ENCODE measurements around the gene PPFIBP1. TPM values are rescaled to one million over a fixed set of nuclear protein-coding genes. Genes with fewer than 3 reads are reported as not detected.
"Not testable (repeated sequence)": the region's sequence is repeated elsewhere in the genome, so short reads cannot be mapped to it uniquely, and the experiment has no call there.

PPFIBP1 gene
- total RNA-seq, 2 donors from 2014 or later, result 77.5 to 105 TPM

- intact Hi-C loops (cut with DNase I), result no loop called here
- no peak for DNase-seq (ENCODE audit: low spot score)
Observed at GRCh38 chr12:27607591-27607990, 83.6 kb downstream of the PPFIBP1 start.

GRCh38 chr12:27608890-27609289, 84.9 kb downstream of the PPFIBP1 start:
- DNase-seq (ENCODE audit: low spot score), result no peak
- intact Hi-C loops (cut with DNase I), result no loop called here

- DNase-seq (ENCODE audit: low spot score), result no peak
- intact Hi-C loops (cut with DNase I), result loop anchor here in 1 of 2 donors (10.0 kb wide), 1 partner anchor 86 kb away; the partner anchor contains the start of gene PPFIBP1
Observed at GRCh38 chr12:27610374-27610773, 86.4 kb downstream of the PPFIBP1 start.

GRCh38 chr12:27614386-27614785, 90.4 kb downstream of the PPFIBP1 start:
- intact Hi-C loops (cut with DNase I), result loop anchor here in 1 of 2 donors (10.0 kb wide), 1 partner anchor 90 kb away; the partner anchor contains the start of gene PPFIBP1
- no peak for DNase-seq (ENCODE audit: low spot score)

GRCh38 chr12:27614866-27615265, 90.9 kb downstream of the PPFIBP1 start:
- intact Hi-C loops (cut with DNase I), result loop anchor here in 1 of 2 donors (10.0 kb wide), 1 partner anchor 90 kb away; the partner anchor contains the start of gene PPFIBP1
- DNase-seq (ENCODE audit: low spot score), result no peak

- intact Hi-C loops (cut with DNase I), result loop anchor here in 1 of 2 donors (10.0 kb wide), 1 partner anchor 91 kb away; the partner anchor contains the start of gene PPFIBP1
Observed at GRCh38 chr12:27615331-27615891, 91.4 kb downstream of the PPFIBP1 start.

GRCh38 chr12:27616356-27617142, 92.5 kb downstream of the PPFIBP1 start:
- DNase-seq (ENCODE audit: low spot score), result no peak
- intact Hi-C loops (cut with DNase I), result loop anchor here in 1 of 2 donors (10.0 kb wide), 1 partner anchor 92 kb away; the partner anchor contains the start of gene PPFIBP1

More at GRCh38 chr12:27615331-27615891, 91.4 kb downstream of the PPFIBP1 start:
- DNase-seq (ENCODE audit: low spot score), result no peak

- DNase-seq (ENCODE audit: low spot score), result no peak
- intact Hi-C loops (cut with DNase I), result loop anchor here in 1 of 2 donors (10.0 kb wide), 1 partner anchor 94 kb away; the partner anchor contains the start of gene PPFIBP1
Observed at GRCh38 chr12:27618836-27619235, 94.8 kb downstream of the PPFIBP1 start.

GRCh38 chr12:27619308-27619707, 95.3 kb downstream of the PPFIBP1 start:
- DNase-seq (ENCODE audit: low spot score), result no peak
- intact Hi-C loops (cut with DNase I), result loop anchor here in 1 of 2 donors (10.0 kb wide), 1 partner anchor 95 kb away; the partner anchor contains the start of gene PPFIBP1

- DNase-seq (ENCODE audit: low spot score), result no peak
- intact Hi-C loops (cut with DNase I), result loop anchor here in 1 of 2 donors (10.0 kb wide), 1 partner anchor 65 kb away; no protein-coding TSS in a partner anchor
Observed at GRCh38 chr12:27620121-27620520, 96.1 kb downstream of the PPFIBP1 start.

- intact Hi-C loops (cut with DNase I), result loop anchor here in 1 of 2 donors (10.0 kb wide), 1 partner anchor 68 kb away; no protein-coding TSS in a partner anchor
- no peak for DNase-seq (ENCODE audit: low spot score)
Observed at GRCh38 chr12:27622436-27623195, 98.6 kb downstream of the PPFIBP1 start.

GRCh38 chr12:27623645-27624044, 99.6 kb downstream of the PPFIBP1 start:
- DNase-seq (ENCODE audit: low spot score), result no peak
- intact Hi-C loops (cut with DNase I), result loop anchor here in 1 of 2 donors (10.0 kb wide), 1 partner anchor 69 kb away; no protein-coding TSS in a partner anchor

- intact Hi-C loops (cut with DNase I), result loop anchor here in 1 of 2 donors (10.0 kb wide), 1 partner anchor 70 kb away; no protein-coding TSS in a partner anchor
Observed at GRCh38 chr12:27624586-27624985, 100.6 kb downstream of the PPFIBP1 start.

GRCh38 chr12:27627123-27627852, 103.3 kb downstream of the PPFIBP1 start:
- no peak for DNase-seq (ENCODE audit: low spot score)
- intact Hi-C loops (cut with DNase I), result loop anchor here in 1 of 2 donors (10.0 kb wide), 1 partner anchor 72 kb away; no protein-coding TSS in a partner anchor

More at GRCh38 chr12:27624586-27624985, 100.6 kb downstream of the PPFIBP1 start:
- no peak for DNase-seq (ENCODE audit: low spot score)

- intact Hi-C loops (cut with DNase I), result loop anchor here in 1 of 2 donors (10.0 kb wide), 1 partner anchor 73 kb away; no protein-coding TSS in a partner anchor
Observed at GRCh38 chr12:27627853-27628469, 104.0 kb downstream of the PPFIBP1 start.

GRCh38 chr12:27630219-27630618, 106.2 kb downstream of the PPFIBP1 start:
- DNase-seq (ENCODE audit: low spot score), result not testable (repeated sequence)
- intact Hi-C loops (cut with DNase I), result loop anchor here (10.0 kb wide), 2 partner anchors 195 to 205 kb away; no protein-coding TSS in a partner anchor

More at GRCh38 chr12:27627853-27628469, 104.0 kb downstream of the PPFIBP1 start:
- DNase-seq (ENCODE audit: low spot score), result not testable (repeated sequence)

GRCh38 chr12:27631365-27631764, 107.4 kb downstream of the PPFIBP1 start:
- no peak for DNase-seq (ENCODE audit: low spot score)
- intact Hi-C loops (cut with DNase I), result loop anchor here (10.0 kb wide), 2 partner anchors 197 to 207 kb away; no protein-coding TSS in a partner anchor

Data from posterior vena cava (tissue), 2 donors.